DLD1 (cell line): ENCODE data around the gene CYP19A1.

ENCODE experiments used
- in situ Hi-C: cut with HindIII; loops from 2 replicates; pipeline ENCODE4 v1.10.0; 2017; ENCODE audit warnings: low sequenced_read_pairs

Gene CYP19A1

DNA sequence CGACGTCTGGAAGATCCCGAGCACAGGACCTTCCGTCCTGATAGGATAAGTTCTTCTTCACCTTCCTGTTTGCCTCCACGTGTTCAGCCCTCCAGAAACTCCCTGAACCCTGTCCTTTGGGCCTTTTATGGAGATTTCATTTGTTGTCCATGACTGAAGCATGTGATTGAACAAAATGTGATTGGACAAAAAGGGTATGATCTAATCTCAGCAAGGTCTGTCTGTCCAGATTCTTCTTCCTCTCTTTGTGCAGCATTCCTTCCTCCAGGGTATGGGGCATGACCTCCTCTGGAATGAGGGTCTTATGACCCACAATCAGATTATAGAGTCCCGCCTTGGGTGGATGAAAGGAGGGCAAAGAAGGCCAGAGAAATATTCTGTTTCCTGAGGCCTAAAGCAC is at the start of gene CYP19A1:
Gene CYP19A1, minus strand, starts transcription at position 101 of the 400 bp plus-strand sequence. CDS start 95,684 bp downstream, outside the sequence.
- in situ Hi-C loops, result no loop called here

GRCh38 chr15:51387699-51388041 is 49.3 kb upstream of the CYP19A1 start:
- in situ Hi-C loops, result no loop called here

- in situ Hi-C loops, result no loop called here
These were observed 48.7 kb upstream of the CYP19A1 start for GRCh38 chr15:51386960-51387698.

DNA sequence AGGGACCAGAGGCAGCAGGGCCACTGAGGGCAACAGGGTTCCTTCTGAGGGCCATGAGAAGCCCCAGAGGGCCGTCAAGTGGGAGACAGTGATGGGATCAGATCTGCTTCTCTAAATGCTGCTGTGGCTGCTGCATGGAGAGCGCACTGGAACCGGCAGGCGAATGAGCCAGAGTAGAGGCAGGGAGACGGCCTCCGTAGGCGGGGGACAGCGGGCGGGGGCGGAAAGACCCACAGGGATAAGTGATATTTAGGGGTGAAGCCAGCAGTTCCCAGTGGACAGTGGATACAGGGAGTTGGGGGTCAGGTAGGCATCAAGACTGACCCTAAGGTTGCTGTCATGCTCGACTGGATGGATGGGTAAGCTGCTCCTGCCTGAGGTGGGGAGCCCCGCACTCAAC is 48.1 kb upstream of the CYP19A1 start:
- in situ Hi-C loops, result no loop called here

GRCh38 chr15:51386029-51386428 is 47.6 kb upstream of the CYP19A1 start:
- in situ Hi-C loops, result no loop called here

DNA sequence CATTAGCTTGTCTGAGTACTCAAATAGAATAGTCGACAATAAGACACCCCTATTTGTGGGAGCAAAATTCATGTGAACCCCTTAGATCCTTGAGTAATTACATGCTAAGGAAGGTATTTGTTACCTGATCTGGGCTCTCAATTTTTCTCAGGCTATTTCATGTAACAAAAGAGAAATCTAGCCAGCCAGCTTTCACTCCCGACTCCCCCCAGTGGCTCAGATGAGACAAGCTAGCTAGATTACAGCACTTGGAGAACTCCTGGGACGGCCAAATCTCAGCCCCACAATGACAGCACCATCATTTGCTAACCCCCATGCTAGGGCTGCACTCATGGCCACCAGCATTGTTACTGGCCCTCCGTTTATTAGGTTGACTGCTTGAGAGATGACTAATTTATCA is 44.4 kb upstream of the CYP19A1 start:
- in situ Hi-C loops, result no loop called here

DNA sequence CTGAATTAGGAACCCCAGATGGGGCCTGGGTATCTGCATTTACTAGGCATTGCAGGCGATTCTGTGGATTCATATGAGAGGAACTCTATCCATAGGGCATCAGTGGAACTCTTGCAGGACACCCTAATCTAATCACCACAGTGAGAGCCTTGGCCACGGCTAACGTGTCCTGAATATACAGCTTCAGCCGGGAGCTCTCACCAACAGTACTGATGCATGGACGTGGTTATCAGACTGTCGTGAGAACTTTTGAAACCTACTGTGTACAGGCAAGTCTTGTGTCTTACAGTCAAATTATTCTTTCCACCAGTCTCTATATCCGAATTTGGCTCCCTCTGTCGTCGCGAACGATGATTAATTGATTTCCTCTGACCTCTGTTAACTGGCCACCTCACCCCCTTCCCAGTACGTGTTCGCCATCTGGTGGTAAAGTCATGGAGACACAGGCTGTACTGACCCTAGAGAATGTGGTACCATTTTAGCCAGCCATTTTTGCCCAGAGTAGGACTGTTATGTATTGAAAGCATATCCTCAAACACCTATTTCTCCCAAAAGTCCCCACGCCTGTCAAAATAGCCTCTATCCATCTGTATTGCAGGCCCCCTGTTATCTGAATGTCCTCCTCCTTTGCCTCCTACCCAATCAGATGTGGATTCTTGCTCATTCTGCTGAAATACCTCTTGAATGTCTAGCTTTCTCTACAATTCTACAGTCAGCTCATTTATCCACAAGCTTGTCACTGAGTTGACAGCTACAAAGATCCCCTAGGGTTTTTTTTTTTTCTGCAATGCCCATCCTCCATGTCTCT is 42.8 kb upstream of the CYP19A1 start:
- in situ Hi-C loops, result no loop called here

- in situ Hi-C loops, result no loop called here
These were observed 41.0 kb upstream of the CYP19A1 start for GRCh38 chr15:51379390-51379789.

- in situ Hi-C loops, result no loop called here
These were observed 40.0 kb upstream of the CYP19A1 start for GRCh38 chr15:51378406-51378805.

GRCh38 chr15:51377038-51377786 is 38.8 kb upstream of the CYP19A1 start:
- in situ Hi-C loops, result no loop called here

- in situ Hi-C loops, result no loop called here
These were observed 37.7 kb upstream of the CYP19A1 start for GRCh38 chr15:51375966-51376640.

GRCh38 chr15:51374131-51374530 is 35.7 kb upstream of the CYP19A1 start:
- in situ Hi-C loops, result no loop called here

GRCh38 chr15:51371266-51371665 is 32.9 kb upstream of the CYP19A1 start:
- in situ Hi-C loops, result no loop called here

- in situ Hi-C loops, result no loop called here
These were observed 31.0 kb upstream of the CYP19A1 start for GRCh38 chr15:51369451-51369761.

- in situ Hi-C loops, result no loop called here
These were observed 30.5 kb upstream of the CYP19A1 start for GRCh38 chr15:51368751-51369450.

- in situ Hi-C loops, result no loop called here
These were observed 29.9 kb upstream of the CYP19A1 start for GRCh38 chr15:51368307-51368706.

- in situ Hi-C loops, result no loop called here
These were observed 29.1 kb upstream of the CYP19A1 start for GRCh38 chr15:51367322-51367976.

DNA sequence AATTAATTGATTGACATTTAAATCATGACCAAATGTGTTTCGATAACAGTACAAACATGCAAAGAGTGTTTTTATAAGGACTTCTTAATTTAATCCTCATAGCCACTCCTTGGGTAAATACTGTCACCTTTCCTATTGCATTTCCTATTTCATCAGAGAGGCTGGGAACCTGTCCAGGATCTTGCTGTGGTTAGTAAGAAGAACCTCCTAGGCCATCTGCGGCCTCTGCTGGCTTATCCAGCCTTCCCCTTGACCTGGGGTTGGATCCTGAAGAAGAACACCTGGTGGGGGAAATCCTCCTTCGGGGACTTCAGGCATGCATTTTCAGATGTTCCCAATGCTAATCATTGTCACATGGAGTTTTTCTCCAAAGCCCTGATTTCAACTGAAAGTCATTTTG is 28.5 kb upstream of the CYP19A1 start:
- in situ Hi-C loops, result no loop called here

GRCh38 chr15:51366071-51366470 is 27.7 kb upstream of the CYP19A1 start:
- in situ Hi-C loops, result no loop called here

- in situ Hi-C loops, result no loop called here
These were observed 27.0 kb upstream of the CYP19A1 start for GRCh38 chr15:51365417-51365816.
